Hematopoietic multipotent progenitor cell treated with erythropoietin and hydrocortisone succinate and interleukin-3 and kit ligand, for 6 days (in vitro differentiated cells): ENCODE data around the gene INPP5E.
A peak's percentile ranks its signal among the peaks of the same experiment; 100 is the strongest.
"Not testable (repeated sequence)": the region's sequence is repeated elsewhere in the genome, so short reads cannot be mapped to it uniquely, and the experiment has no call there.

Experiments used
- DNase-seq: peaks from one replicate; pipeline ENCODE4 v3.0.0-alpha.2; 2015

The INPP5E gene

DNA sequence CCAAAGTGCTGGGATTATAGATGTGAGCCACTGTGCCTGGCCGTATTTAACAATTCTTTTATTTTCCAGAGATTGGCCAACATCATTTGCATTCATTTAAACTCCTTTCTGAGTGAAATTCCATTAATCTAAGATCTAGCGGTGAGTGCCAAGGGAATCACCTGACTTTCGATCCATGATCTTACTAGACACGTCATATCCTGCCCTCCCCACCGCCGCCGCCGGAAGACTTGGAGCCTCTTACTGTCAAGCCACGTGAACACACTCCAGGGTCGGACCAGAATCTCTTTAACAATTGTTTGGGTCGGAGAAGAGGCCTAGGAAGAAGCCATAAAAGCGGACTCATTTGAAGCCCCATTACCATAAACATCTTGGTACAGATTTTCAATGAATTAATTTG lies 12.9 kb downstream of the INPP5E start:
- DNase-seq, result no peak

DNA sequence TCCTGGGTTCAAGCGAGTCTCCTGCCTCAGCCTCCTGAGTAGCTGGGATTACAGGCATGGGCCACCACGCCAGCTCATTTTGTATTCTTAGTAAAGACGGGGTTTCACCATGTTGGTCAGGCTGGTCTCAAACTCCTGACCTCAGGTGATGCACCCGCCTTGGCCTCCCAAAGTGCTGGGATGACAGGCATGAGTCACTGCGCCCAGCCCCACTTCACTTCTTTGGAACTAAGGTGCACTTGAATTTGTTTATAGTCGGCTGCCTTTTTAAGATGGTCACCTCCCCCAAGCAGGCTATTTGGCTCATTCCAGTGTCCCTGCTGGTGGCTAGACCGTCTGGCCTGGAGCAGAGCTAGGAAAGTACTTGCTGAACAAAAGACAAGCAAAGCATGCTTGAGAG lies 14.3 kb downstream of the INPP5E start:
- DNase-seq, result not testable (repeated sequence)

GRCh38 chr9:136424750-136425362 lies 14.8 kb downstream of the INPP5E start:
- DNase-seq, result no peak

GRCh38 chr9:136423432-136424146 lies 16.1 kb downstream of the INPP5E start:
- no peak for DNase-seq

DNA sequence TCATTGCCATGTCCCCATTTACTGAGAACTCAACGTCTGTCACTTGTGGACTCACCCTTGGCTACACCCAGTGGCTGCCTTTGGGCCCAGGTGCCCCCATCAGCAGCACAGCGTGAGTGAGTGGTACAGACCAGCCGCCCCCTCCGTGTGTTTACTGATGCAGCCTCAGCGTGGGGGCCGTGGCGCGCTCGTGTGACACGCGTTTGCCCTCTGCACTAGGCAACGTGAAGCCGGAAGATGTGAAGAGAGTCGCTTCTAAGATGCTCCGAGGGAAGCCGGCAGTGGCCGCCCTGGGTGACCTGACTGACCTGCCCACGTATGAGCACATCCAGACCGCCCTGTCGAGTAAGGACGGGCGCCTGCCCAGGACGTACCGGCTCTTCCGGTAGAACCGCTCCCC lies 16.8 kb downstream of the INPP5E start:
- DNase-seq, result no peak

DNA sequence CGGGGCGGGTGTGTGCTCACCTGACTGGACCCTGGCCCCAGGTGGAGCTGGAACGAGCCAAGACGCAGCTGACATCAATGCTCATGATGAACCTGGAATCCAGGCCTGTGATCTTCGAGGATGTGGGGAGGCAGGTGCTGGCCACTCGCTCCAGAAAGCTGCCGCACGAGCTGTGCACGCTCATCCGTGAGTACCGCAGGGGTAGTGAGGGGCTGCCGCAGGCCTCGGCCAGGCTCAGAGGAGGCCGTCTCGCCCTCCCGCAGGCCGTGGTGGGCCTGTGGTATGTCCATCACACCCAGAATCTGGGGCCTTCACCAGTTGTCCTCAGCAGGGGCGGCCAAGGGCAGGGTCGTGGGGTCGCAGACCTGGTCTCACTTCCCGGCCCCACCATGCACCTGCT lies 17.9 kb downstream of the INPP5E start:
- DNase-seq, result no peak

GRCh38 chr9:136419092-136419420 lies 20.6 kb downstream of the INPP5E start:
- DNase-seq, result no peak

DNA sequence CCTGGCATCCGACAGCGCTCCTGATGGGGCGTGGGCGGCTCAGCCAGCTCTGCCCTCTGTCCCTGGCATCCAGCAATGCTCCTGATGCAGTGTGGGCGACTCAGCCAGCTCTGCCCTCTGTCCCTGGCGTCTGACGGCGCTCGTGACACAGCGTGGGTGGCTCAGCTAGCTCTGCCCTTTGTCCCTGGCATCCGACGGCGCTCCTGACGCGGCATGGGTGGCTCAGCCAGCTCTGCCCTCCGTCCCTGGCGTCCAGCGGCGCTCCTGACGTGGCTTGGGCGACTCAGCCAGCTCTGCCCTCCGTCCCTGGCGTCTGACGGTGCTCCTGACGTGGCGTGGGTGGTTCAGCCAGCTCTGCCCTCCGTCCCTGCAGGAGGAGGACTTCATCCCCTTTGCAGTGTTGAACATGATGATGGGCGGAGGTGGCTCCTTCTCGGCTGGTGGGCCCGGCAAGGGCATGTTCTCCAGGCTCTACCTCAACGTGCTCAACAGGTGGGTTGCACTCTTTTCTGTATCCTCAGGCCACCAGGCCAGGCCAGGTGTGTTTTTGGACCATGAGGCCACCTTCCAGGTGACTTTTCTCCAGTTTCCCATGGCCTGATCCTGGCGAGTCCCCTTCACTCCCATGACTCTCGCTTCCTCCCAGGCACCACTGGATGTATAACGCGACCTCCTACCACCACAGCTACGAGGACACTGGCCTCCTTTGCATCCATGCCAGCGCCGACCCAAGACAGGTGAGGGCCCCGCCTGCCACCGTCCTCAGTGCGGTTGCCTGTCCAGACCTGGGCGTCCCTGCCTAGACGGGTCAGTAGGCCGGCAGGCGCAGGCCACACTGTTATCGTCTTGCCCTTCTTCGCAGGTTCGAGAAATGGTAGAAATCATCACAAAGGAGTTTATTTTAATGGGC lies 21.2 kb downstream of the INPP5E start:
- DNase-seq, result no peak

GRCh38 chr9:136416914-136417313 lies 22.7 kb downstream of the INPP5E start:
- no peak for DNase-seq

GRCh38 chr9:136416427-136416826 lies 23.2 kb downstream of the INPP5E start:
- no peak for DNase-seq

DNA sequence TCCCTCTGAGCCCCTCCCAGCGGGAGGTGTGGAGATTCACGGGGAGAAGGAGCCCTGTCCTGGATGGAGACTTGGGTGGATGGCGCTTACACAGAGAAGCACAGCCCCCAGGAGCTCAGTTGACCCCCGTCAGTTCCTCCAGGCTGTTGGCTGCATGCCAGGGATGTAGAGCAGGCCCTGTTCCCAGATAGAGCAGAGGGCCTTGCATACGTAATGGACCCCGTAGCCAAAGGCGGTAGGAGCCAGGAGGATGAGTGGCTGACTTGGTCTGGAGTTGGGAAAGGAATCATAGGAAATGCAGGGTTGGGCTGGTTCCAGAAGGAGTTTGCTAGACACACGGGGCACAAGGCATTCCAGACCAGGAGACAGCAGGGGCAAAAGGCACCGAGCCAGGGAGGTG lies 26.7 kb downstream of the INPP5E start:
- no peak for DNase-seq

- peak; percentile 54 for DNase-seq
These were observed 28.3 kb downstream of the INPP5E start for GRCh38 chr9:136411378-136411777.

- peak; percentile 94 for DNase-seq
These were observed 29.0 kb downstream of the INPP5E start, which contains the start of the genes ENTR1 and PMPCA for GRCh38 chr9:136410500-136411287. ENTR1 (minus strand) TSS chr9:136410614; CDS start chr9:136410397, 217 bp downstream. PMPCA (plus strand) TSS chr9:136410658; CDS start chr9:136410669, 11 bp downstream.

DNA sequence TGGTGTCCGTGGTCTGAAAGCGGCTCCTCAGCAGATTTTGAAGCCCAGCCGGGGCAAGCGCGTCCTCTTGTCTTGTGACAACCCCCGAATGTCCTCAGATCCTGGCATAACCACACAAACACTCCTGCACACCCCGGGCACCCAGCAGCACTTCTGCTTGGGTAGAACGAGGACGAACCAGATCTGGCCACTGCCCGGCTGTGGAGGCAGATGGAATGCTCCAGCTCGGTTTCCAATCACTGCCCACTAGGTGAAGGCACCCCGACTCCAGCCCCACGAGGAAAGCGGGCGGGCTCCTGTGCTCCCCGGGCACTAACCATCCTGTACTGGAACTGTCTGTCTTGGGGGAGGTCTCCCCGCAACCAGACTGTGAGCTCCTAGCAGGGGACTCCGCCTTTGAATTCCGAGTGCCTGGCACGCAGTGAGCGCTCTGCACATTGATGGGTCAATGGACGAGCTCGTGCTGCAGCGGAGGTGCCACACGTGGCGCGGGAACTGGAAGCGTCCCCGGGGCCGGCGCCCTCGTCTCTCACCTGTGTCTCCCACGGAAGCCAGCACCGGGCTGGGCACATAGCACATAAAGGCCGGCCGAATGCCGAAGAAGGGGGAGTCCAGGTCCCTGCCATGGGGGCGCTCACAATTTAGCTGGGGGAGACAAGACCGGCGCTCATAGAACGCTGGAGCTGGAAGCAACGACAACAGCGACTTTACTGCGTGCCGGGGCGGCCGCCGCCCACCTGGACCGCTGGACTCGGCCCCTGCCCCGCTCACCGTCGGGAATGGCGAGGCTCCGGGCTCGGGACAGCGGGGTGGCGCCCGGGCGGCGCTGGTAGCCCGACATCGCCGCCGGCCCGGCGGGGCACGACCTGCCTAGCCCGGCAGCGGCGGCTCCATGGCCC lies 29.8 kb downstream of the INPP5E start:
- DNase-seq, result peak; percentile 66

DNA sequence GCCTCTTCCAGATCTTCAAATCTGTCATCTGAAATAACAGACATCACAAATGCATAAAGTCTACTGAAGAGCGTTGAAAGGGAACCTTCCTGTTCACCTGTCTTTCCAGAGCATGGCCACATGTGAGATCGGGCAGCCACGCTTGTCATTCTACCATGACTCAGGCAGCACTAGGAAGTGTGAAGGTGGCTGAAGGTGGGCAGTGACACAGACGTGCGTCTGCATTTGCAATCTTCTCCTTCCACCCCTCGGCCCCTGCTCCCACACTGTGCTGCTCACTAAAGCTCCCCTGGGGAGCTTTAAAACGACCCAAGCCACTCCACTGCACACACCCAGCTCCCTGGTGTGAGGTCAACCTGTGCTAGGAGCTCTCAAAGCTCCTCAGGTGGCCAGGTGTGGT lies 31.7 kb downstream of the INPP5E start:
- DNase-seq, result no peak

DNA sequence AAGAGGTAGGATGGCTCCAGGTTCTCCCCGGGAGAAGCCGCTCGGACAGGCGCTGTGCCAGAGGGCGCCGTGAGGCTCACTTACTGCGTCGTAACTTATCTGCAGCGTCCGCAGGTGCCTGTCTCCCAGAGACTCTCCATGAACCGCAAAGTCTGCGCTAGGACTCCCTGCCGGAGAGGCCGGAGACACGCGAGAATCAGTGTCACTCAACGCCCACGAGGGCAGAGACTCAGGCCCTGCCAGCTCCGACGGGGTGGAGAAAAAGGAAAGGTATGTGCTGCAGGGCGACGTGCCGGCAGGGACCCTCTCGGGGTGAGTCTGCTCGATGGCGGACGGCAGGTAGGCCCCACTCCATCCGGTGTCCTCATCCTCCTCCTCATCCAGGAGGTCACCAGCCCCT lies 32.6 kb downstream of the INPP5E start:
- not testable (repeated sequence) for DNase-seq

- DNase-seq, result not testable (repeated sequence)
These were observed 33.7 kb downstream of the INPP5E start for GRCh38 chr9:136405904-136406303.

DNA sequence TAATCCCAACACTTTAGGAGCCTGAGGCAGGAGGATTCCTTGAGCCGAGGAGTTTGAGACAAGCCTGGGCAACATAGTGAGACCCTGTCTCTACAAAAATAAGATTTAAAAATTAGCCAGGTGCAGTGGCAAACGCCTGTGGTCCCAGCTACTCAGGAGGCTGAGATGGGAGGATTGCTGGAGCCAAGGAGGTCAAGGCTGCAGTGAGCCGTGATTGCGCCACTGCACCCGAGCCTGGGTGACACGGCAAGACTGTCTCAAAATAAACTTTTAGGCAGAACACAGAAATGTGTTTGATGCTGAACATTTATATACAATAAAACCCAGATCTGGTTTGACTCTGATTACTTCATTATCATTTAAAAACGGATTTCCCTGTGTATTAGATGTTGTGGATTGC lies 34.2 kb downstream of the INPP5E start:
- no peak for DNase-seq

GRCh38 chr9:136404801-136405136 lies 34.9 kb downstream of the INPP5E start:
- DNase-seq, result no peak

DNA sequence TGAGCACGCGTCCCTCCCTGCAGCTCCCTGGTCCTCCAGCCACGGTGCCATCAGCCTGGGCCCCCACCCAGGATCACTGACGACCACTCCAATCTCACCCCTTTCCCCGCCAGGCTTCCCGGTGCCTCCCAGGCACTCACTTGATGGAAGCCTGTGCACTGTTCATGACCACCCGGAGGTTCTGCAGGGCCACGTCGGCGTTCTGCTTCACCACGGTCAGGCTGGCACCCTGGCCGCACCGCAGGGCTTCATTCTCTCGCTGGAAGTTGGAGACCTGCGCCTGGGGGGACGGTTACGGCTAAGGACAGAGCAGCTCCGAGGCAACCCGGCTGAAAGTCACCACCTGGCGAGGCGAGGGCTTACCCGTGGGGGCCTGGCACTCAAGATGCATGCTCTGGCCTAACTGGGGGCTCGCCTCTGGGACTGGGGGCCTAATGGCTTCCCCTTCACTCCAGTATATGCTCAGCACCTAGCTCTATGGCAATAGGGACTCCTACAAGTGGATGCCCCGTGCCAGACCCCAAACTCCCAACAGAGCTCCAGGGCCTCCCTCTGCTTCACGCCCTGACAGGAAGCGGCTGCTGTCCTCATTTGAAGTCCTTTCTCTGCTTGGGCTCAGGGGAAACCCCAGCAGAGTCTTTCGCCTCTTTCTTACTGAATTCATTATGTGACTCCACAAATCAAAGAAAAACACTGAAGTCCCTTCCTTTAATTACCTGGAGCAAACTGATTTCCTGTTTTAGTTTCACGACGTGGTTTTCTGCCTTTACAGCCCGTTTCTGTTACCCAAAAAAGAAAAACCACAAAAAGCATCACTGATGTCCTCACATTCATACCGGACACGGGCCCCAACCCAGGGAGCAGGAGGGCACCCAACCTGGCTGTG lies 35.5 kb downstream of the INPP5E start:
- DNase-seq, result no peak

DNA sequence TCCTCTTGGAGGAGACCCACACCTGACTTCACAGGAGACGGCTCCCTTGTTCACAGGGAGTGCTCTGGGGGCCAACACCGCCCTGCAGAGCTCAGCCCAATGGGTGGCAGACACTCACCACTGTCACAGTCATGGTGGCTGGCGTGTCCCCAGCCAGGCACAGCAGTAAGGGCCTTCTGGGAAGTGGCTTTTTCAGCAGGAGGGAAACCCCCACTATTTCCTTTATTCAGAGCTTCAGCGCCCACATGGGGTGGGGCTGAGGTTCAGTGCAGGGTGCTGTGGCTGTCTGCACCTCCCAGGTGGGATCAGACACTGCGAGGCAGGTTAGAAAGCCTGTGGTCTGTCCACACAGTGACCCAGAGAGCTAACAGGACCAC lies 36.1 kb downstream of the INPP5E start:
- DNase-seq, result no peak
